GM18498 (cell line): ENCODE results near the gene NCKAP1.
A peak's percentile ranks its signal among the peaks of the same experiment; 100 is the strongest.
"Not testable (repeated sequence)": the region's sequence is repeated elsewhere in the genome, so short reads cannot be mapped to it uniquely, and the experiment has no call there.

Experiments used
- ATAC-seq: cut with Tn5 transposase; IDR thresholded peaks from one replicate; pipeline ENCODE4 v1.9.1; 2021; ENCODE audit warnings: mild to moderate bottlenecking, moderate library complexity; ENCODE audit not compliant: unreplicated experiment

Gene NCKAP1

DNA sequence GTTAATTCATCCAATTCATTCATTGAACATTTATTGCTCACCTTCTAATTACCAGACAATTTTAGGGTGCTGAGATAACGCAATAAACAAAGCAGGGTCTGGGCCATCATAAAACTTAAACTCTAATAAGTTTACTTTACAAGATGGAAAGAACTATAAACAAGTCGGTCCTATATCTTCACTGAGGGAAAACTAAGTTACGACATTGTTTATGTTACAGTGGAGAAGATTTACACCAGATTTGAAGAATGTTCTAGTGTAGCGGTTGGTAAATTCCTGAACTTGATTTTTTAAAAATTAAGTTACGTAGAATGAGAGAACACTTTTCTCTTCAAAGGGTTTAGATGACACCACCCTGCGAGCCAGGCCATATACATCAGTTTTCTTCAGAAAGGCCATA lies 151.2 kb downstream of the NCKAP1 start:
- ATAC-seq = no peak

- ATAC-seq = no peak
Measured at GRCh38 chr2:182885771-182886170, 152.5 kb downstream of the NCKAP1 start.

- no peak for ATAC-seq
Measured at GRCh38 chr2:182883451-182883850, 154.8 kb downstream of the NCKAP1 start.

DNA sequence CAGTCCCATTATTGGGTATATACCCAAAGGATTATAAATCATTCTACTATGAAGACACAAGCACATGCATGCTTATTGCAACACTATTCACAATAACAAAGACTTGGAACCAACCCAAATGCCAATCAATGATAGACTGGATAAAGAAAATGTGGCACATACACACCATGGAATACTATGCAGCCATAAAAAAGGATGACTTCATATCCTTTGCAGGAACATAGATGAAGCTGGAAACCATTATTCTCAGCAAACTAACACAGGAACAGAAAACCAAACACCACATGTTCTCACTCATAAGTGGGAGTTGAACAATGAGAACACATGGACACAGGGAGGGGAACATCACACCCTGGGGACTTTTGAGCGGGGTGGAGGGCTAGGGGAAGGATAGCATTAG lies 158.2 kb downstream of the NCKAP1 start:
- not testable (repeated sequence) for ATAC-seq

DNA sequence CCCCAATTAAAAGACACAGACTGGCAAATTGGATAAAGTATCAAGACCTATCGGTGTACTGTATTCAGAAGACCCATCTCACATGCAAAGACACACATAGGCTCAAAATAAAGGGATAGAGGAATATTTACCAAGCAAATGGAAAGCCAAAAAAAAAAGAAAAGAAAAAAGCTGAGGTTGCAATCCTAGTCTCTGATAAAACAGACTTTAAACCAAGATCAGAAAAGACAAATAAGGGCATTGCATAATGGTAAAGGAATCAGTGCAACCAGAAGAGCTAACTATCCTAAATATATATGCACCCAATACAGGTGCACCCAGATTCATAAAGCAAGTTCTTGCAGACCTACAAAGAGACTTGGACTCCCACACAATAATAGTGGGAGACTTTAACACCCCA lies 161.6 kb downstream of the NCKAP1 start:
- ATAC-seq = not testable (repeated sequence)

DNA sequence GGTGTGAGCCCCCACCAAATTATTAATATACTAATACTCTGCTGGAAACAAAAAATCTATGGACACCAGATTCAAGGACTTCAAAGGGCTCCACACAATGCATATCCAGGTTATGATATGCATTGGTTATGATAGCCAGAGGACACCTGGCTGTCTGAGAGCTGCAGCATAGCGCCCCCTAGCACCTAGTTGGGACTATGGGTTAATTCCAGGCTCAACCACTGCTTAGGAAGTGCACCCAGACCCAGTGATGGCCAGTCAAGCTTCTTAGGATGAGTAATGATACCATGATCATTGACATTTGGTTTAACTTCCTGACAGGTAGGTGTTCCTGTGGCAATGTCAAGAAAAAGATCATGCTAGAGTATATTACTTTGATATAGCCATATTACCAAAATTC lies 168.0 kb downstream of the NCKAP1 start:
- no peak for ATAC-seq

DNA sequence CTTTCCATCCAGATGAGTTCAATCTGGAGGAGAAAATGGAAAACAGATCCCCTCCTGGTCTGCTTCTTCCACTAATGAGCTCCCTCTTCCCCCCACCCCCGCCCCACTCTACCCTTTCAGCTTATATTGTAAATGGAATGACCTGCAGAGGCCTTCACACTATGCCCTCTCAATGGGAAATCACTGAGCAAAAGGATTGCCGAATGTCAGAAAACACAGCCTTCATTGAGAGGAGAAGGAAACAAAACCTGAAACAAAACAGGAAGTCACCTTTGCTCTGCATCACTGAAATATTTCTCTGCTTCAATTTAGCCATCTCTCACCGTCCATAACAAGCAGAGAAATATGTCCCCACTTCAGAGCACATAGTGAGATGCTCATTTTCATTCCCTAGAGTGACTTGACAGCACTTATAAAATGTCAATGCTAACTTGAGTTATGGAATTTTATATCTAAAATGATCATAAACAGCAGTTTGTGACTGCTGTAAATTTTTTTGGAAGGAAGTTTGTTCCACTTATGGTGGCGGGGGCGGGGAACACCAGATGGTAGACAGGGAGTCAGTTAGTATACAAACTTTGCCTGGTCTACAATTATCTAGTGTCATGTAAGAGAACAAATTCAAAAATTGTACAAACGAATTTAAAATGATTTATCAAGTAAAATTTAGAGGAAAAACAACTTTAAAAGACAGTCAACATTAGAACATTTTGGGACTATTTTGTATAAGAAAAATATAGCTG lies 170.0 kb downstream of the NCKAP1 start:
- no peak for ATAC-seq

GRCh38 chr2:182867426-182868053 lies 170.7 kb downstream of the NCKAP1 start:
- no peak for ATAC-seq

GRCh38 chr2:182866461-182867406 lies 171.5 kb downstream of the NCKAP1 start, which contains the start of gene FRZB:
Gene FRZB, minus strand, starts transcription at chr2:182866637. Its CDS starts 85 bp downstream, at chr2:182866552.
- ATAC-seq = peak; percentile 61

GRCh38 chr2:182866095-182866460 lies 172.2 kb downstream of the NCKAP1 start:
- peak; percentile 23 for ATAC-seq

DNA sequence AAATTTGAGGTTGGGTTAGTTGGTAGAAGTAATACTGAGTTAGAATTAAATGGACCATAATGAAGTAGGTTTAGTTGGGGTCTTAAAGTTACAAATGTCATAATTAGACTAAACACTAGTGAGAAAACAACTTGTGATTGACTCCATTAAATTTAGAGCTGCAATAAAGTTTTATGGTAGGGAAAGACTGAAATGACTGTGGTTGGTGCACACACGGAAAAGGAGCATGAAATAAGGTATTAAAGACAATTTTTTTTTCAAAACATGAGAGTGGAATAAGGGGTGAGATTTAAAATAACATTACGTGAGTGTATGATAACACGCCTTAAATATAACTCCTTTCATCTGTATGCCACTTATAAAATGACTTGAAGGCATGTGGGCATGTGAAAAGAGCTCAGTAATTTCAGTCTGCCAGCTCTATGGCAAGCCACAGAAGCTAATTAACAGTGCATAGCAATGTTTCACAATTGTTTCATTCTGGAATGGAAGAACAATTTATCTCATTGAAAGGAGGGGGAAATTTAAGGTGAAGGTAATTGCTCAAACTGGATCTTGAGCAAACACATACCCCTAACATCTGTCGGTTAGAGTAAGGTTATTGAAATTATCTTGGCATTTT lies 173.2 kb downstream of the NCKAP1 start:
- no peak for ATAC-seq

- no peak for ATAC-seq
Measured at GRCh38 chr2:182863642-182864041, 174.6 kb downstream of the NCKAP1 start.

- no peak for ATAC-seq
Measured at GRCh38 chr2:182862091-182862490, 176.2 kb downstream of the NCKAP1 start.

DNA sequence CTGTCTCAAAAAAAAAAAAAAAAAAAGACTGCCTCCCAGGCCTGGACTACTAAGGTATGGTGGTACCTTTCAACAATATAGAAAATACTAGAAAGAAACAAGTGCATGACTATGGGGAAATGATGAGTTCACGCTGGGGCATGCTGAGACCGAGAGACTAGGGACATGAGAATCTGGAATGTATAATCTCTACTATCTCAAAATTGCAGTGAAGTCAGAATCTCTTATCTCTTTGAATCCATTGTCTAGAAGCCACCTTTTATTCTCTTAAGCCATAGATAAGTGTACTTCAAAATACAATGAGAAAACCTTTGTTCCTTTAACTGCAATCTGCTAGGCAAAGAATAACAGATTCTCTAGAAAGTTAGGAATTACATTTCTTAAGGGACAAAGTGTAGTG lies 177.4 kb downstream of the NCKAP1 start:
- no peak for ATAC-seq
